ENCODE measurements around the gene COX4I1.

DNA sequence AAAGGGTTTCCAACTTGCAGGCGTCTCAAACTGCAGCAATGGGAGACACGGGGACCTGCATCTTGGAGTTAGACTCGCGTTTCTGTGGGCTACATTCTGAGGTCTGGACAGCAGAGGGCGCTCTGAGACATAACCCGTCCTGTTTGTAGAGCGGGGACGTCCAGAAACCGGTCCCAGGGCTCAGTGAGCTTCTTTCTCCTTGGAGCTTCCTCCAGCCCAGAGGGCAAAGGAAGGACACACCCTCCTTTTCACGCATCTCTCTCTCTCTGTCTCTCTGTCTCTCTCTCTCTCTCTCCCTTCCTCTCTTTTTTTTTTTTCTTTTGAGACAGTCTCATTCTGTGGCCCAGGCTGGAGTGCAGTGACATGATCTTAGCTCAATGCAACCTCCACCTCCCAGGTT lies 19.8 kb downstream of the COX4I1 start:
- TF ChIP-seq CTCF (IDR thresholded peaks at IDR 0.05) (peak; percentile 87), EZH2 (IDR thresholded peaks at IDR 0.05; ENCODE audit: borderline replicate concordance, insufficient read depth, low read depth, low read length, poor library complexity, severe bottlenecking) (no peak)

All from B cell (primary cell).